ENCODE results near the gene WNT8A.
"Not testable (repeated sequence)": the region's sequence is repeated elsewhere in the genome, so short reads cannot be mapped to it uniquely, and the experiment has no call there.

Gene WNT8A, protein sequence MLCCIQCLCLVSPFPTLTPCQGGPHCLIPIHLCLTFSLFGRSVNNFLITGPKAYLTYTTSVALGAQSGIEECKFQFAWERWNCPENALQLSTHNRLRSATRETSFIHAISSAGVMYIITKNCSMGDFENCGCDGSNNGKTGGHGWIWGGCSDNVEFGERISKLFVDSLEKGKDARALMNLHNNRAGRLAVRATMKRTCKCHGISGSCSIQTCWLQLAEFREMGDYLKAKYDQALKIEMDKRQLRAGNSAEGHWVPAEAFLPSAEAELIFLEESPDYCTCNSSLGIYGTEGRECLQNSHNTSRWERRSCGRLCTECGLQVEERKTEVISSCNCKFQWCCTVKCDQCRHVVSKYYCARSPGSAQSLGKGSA

GRCh38 chr5:138083702-138084101, at the start of gene WNT8A:
TSS of gene WNT8A (plus strand) at chr5:138084033. CDS start at chr5:138084128, 95 bp downstream.
- FAIRE-seq = no peak

DNA sequence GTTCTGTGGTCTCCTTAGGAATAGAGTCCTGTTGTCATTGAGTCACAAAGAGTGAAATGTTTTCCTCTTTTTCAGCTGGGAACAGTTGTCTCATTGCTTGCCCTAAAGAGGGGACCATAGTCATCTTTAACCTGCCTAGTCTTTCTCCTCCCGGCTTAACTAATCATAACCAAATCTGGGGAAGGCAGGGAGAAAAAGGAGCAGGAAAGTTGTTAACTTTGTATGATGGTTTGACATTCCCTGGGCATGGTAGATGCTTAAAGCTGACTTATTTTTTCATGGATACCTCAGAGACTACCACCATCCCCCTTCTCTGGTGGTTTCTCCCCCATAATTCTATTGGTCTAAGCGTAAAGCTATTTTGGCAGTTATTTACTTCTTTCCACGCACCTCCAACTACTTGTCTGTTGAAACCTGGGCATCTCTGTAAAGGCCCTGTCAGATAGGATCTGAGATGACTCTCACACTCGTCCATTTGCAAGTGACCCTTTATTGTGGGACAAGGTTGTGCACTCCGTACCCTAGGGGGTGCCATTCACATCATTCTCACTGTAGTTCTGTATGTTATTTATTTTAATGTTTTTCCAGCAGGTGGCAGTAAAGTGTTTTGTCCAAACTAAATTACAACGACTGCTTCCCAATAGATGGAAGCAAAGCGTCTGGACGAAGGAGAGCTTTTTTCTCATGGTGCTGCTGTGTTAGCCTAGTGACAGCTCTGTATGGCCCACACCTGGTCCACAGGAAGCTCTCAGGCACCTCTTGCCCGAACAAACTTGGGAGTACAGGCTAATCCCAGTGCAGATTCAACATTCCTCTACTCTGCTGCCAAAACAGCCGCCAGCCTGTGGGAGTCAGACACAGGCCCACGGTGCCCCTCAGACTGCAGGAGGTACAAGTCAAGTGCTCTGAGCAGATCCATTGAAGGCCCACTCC, 48.0 kb upstream of the WNT8A start:
- peak; percentile 93 for FAIRE-seq

- FAIRE-seq = no peak
Observed at GRCh38 chr5:138037271-138037670, 46.6 kb upstream of the WNT8A start.

DNA sequence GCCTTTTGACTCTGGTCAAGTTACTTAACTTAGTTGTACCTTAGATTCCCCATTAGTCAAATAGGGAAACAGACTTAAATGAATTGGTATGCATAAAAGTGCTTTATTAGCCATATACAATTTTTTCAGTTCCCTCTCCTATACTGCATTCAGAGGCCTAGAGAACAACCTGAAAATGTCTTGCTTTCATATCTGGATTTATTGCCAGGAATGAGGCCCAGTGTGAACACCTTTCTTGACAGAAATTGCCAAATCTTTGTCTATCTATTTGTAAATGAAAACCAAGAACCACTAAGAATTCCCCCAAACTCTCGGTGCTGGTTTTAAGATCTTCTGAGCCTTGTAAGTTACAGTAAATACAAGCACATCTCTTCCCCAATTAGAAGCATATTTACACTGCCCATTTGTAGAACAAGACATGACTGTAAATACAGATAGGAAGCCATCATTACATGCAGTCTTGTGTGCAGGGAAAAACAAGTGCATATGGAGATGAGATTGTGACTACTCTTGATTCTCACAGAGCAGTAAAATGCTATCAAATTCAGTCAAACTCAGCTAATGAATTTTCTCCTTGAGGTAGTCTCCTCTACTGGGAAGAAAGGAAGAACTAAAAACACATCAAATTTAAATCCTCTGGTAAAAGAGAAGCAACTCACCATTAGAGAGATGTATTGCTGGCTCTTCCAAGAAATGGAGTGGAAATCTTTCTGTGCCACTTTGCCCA, 45.8 kb upstream of the WNT8A start:
- no peak for FAIRE-seq

DNA sequence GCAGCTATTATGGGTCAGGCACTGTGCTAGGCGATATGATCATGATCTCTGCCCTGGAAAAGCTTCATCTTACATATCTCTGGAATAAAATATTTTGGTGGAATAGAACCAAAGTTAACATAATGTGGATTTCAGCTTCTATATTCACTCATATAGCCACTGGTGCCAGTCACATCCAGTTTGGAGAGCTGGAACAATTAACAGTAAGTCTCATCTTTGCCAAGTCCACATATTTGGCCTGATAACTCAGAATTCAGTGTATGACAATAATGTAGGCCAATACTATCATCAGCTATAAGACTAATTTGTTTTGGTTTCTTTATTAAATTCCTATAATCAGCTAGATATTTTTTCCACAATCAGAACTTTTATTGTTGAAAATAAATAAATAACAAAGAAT, 45.0 kb upstream of the WNT8A start:
- no peak for FAIRE-seq

- FAIRE-seq = not testable (repeated sequence)
Observed at GRCh38 chr5:138045283-138045682, 38.5 kb upstream of the WNT8A start.

DNA sequence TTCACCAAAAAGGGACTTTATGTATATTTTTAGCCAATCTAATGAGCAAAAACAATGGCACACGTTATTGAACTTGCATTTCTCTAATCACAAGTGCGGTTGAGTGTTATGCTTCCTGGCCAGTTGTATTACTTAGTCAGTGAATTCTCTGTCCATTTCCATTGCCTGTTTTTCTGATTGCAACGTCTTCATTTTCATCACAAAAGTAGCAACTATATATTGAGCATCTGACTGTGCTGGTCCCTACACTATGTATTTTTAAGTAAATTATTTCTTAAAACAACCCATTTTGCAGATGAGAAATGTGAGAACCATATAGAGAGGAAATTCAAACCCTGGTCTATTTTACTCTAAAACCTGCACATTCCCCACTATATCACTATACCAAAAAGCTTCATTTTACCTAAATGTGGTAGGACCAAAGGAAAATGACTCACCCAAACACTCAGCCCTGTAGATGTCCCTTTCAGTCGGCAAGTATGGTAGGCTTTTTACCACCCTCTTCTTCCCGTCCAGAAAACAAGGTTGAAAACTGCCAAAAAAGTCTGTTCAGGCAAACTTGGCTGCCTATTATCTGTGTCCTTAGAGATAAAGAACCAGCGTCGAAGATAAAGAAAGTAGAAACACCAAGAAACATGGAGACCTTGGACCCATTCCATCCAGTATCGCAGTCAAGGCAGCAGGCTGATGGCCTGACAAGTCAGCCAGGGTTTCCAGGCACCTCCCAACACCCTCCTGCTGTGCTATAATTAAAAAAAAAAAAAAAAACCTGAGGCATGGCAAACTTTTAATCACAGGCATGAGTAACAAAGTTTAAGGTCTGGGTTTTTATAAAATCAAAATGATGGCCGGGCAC, 32.2 kb upstream of the WNT8A start:
- FAIRE-seq = no peak

DNA sequence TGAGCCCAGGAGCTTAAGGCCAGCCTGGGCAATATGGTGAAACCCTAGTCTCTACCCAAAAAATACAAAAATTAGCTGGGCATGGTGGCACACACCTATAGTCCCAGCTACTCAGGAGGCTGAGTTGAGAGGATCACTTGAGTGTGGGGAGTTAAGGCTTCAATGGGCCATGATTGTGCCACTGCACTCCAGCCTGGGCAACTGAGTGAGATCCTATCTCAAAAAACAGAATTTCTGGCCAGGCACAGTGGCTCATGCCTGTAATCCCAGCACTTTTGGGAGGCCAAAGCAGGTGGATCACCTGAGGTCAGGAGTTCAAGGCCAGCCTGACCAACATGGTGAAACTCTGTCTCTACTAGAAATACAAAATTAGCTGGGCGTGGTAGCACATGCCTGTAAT, 31.1 kb upstream of the WNT8A start:
- not testable (repeated sequence) for FAIRE-seq

DNA sequence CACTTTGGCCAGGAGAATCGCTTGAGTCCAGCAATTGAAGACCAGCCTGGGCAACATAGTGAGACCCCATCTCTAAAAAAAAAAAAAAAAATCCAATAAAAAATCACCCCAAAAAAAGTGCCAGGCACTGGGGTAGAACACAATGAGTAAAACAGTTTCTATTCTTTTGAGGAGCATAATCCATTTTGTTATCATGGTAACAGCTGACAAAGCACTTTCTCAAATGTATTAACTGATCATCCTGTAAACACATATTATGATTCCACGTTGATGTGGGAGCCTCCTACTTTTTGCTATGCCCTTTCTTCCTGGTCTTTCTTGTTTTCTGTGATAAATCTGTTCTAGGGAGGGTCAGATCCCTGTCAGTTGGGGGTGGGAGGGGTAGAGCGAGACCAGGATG, 30.3 kb upstream of the WNT8A start:
- no peak for FAIRE-seq

DNA sequence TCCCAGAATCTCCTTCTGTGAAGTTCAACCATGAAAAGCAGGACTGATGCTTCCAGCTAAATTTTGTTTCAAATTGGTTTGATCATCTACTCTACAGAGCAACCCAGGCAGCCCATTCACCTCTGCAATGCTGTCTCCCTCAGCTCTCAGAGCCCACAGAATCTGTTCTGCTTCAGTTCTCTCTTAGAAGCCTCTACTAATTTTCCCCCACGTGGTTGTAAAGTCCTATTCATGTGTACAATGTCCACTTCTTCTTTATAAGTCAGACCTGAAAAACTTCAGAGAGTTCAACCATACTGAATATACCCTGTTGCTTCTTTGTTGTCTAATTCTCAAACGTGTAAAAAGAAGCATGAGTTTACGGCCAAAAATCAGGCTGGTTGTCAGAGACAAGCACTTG, 29.6 kb upstream of the WNT8A start:
- FAIRE-seq = no peak

DNA sequence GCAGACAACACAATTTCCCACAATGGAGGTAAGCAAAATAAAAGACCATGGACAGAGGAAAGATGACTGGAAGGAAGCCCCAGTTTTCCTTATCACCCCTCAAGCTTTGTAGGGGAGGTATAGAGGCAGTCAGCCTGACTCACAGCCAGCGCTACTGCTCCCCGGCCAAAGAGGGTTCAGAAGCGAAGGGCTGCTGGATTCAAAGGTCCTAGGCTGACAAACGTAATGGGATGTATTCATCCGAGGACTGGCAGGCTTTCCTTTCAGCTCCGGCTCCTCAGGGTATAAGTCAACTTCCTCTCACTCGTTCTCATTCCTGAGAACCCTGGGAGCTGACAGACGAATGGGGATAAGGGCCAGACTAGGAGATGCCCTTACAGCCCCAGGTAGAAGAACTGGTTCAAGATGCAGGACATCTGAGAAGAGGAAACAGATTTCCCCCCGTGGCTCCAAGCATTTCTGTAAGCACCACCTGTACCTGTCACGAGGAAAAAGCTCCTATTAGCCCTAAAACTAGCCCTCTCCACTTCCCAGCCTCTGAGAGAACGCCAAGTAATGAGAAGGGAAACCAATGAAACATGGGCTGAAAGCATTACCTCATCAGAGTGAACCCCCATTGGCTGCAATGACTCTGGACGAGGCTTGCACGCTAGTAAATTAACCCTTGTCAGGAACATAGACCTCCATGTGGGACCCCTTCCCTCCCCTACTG, 28.8 kb upstream of the WNT8A start:
- no peak for FAIRE-seq

DNA sequence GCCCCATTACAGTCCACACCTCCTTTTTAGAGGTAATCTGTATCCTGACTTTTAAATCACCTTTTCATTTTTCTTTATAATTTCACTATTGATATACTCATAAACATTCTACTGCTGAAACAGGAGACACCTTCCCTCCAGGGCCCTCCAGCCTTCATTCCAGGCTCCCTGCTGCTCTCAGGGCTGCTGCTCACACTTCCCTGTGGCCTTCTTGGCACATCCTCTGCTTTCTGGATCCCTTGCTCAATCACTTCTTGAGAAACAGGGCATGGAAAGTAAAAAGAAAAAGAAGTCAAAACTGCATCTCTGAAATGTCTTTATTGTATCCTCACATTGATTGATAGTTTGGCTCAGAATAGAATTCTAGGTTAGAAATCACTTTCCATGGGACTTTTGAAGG, 19.3 kb upstream of the WNT8A start:
- FAIRE-seq = no peak

DNA sequence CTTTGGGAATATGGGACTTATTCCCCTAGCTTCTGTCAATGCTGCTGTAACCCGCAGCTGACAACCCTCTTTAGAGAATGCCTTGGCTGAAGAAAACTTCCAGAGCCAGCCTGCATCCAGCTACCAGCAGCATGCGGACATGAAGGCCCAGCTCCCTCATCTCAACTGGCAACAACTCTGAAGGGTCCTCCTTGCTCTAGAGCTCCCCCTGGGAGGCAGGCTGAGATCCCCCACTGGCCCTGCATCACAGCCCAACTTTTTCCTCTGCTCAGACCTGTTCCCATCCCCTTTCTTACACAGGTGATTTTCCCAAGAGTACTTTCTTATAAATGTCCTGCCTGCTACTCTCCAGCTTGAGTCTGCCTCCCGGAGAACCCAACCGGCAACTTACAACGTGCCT, 18.7 kb upstream of the WNT8A start:
- no peak for FAIRE-seq

- FAIRE-seq = no peak
Observed at GRCh38 chr5:138067945-138068344, 15.9 kb upstream of the WNT8A start.

DNA sequence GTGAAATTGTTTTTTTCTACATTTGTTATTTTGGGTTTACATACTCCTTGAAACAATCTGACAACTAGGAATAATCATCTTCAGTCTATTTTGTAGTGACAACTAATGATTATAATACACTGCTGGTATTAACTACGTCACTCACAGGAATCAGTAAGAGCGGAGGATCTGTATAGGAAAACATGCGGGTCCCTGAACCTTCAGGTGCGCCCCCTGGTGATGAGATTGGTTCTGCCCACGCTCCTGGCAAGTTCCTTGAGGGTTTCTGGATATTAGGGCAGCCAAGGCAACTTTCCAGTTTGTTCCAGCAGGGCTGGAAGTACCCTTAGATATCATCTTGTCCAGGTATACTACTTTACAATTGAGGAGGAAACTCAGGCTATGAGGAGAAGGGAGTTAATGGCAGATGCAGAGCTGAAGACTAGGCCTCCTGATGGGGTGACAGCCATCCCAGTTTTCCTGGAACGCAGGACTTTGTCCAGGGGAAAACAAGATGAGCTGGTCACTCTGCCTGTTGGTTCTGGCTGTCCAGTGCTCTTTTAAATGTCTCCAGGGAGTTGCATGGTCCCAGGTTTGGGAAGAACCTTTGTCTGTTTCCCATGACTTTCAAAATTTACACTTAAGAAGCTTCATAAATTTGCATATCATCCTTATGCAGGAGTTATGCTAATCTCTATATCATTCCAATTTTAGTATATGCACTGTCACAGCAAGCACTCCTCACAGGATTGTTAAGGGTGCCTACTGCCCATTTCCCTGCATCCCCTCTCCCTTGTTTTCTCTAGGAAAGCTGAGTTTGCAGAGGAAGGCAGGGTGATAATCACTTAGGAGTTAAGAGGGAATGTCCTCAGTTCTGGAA, 14.9 kb upstream of the WNT8A start:
- peak; percentile 81 for FAIRE-seq

DNA sequence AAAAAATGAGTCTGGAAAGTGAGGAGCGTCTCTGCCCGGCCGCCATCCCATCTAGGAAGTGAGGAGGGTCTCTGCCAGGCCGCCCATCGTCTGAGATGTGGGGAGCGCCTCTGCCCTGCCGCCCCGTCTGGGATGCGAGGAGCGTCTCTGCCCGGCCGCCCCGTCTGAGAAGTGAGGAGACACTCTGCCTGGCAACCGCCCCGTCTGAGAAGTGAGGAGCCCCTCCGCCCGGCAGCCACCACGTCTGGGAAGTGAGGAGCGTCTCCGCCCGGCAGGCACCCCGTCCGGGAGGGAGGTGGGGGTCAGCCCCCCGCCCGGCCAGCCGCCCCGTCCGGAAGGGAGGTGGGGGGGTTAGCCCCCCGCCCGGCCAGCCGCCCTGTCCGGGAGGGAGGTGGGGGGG, 13.8 kb upstream of the WNT8A start:
- not testable (repeated sequence) for FAIRE-seq

DNA sequence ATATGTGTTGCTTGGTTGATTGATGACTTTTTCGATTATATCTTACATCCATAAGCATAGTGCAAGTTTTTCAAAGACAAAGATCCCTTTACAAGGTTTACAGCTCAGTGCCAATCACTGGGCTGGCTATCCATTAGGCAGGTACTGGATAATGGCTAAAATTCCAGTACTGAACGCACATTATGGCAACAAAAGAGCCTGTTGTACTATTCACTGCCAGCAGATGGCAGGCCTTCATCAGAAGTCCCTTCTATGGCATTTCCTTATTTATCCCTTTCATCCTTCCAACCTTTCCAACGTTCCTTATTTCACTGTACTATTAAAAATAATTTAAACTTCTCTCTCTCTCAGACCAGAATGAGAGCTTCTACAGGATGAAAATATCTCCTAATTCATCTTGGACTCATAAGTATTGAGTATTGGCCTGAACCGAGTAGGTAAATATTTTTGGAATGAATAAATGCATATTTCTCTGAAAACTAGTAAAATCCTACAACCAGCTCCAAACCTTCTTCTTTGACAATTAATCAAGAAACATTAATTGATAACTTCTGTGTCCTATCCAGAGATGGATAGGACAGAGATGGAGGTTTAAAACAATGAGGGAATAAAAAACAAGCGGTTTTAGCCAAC, 6.7 kb upstream of the WNT8A start:
- FAIRE-seq = peak; percentile 86

DNA sequence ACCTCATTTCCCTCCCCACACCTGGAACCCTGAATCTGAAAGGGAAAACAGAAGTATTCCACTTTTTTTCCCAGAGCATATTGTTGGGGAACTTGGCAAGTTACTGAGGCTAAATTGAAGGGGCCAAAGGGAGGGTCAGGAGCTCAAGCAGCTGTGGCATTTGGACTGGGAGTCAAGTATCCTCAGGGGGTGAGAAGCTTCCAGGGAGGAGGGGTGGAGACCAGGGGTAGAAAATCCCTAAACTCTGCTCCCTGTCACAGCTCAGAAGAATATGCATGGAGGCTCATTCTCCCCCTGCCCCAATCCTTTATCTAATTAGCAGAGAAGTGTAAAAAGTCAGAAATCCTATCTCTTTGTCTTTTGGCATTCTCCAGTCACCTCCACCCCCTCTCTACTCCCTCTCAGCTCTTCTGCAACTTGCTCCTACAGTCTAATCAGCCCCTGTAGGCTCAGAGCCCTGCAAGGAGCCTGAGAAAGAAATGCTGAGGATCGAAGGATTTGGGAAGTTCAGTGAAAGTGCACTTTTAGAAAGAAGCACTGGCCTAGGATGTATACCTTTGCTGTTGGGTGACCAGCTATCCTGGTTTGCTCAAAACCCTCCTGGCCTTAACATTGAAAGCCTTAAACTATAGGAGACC, 5.7 kb upstream of the WNT8A start:
- FAIRE-seq = no peak

GRCh38 chr5:138082033-138082432, 1.8 kb upstream of the WNT8A start:
- no peak for FAIRE-seq

DNA sequence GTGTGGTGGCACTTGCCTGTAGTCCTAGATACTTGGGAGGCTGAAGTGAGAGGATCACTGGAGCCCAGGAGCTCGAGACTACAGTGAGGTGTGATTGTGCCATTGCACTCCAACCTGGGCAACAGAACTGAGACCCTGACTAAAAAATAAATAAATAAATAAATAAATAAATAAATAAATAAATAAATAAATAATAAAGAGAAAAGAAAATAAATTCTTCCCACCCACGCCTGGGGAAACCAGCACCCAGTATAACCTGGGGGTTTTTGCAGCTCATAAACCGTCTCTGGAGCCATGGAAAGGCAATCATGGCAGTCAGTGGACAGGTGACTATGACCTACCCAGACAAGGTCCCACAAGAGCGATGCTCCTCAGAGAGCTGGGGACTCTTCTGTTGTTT, 7.9 kb downstream of the WNT8A start:
- no peak for FAIRE-seq
